T-helper 1 cell treated with Interleukin-12 subunit alpha and Interleukin-12 subunit beta and Interleukin-4 antibody, amounts not matched to agents 30 μg/mL and 1 μg/mL, for 36 hours (primary cell): ENCODE data around the gene LILRB1.
"Not testable (repeated sequence)": the region's sequence is repeated elsewhere in the genome, so short reads cannot be mapped to it uniquely, and the experiment has no call there.

Source experiments
- H3K27ac Mint-ChIP-seq: one replicate; pipeline ENCODE4 v1.8.0; 2021; ENCODE audit warnings: mild to moderate bottlenecking, mixed read lengths
- H3K27me3 Mint-ChIP-seq: one replicate; pipeline ENCODE4 v1.8.0; 2021; ENCODE audit warnings: low read depth, mixed read lengths
- H3K36me3 Mint-ChIP-seq: one replicate; pipeline ENCODE4 v1.8.0; 2021; ENCODE audit warnings: low read depth, mixed read lengths
- H3K4me1 Mint-ChIP-seq: one replicate; pipeline ENCODE4 v1.8.0; 2021; ENCODE audit warnings: low read depth, mixed read lengths
- H3K4me3 Mint-ChIP-seq: one replicate; pipeline ENCODE4 v1.8.0; 2021; ENCODE audit warnings: mild to moderate bottlenecking, moderate library complexity, mixed read lengths
- H3K9me3 Mint-ChIP-seq: one replicate; pipeline ENCODE4 v1.8.0; 2021; ENCODE audit warnings: mixed read lengths

LILRB1 gene

GRCh38 chr19:54612428-54612827 lies 17.9 kb upstream of the LILRB1 start:
- Mint-ChIP-seq H3K27ac (no peak overlapping the region), H3K9me3 (peaks cover 5% of the 10 kb centered on the region), H3K36me3 (no peaks in the 10 kb centered on the region), H3K4me1 (no peaks in the 10 kb centered on the region), H3K4me3 (no peak overlapping the region), H3K27me3 (peaks cover 8% of the 10 kb centered on the region)

- Mint-ChIP-seq H3K4me1 (no peaks in the 10 kb centered on the region), H3K9me3 (peaks cover 5% of the 10 kb centered on the region), H3K36me3 (no peaks in the 10 kb centered on the region), H3K27ac (no peak overlapping the region), H3K4me3 (no peak overlapping the region), H3K27me3 (peaks cover 8% of the 10 kb centered on the region)
These were observed 15.6 kb upstream of the LILRB1 start for GRCh38 chr19:54614726-54615125.

- no peaks in the 10 kb centered on the region for H3K4me1 Mint-ChIP-seq
- H3K9me3 Mint-ChIP-seq, result peaks cover 5% of the 10 kb centered on the region
- H3K27me3 Mint-ChIP-seq, result peaks cover 8% of the 10 kb centered on the region
- no peaks in the 10 kb centered on the region for H3K36me3 Mint-ChIP-seq
- no peak overlapping the region for H3K27ac Mint-ChIP-seq
- no peak overlapping the region for H3K4me3 Mint-ChIP-seq
These were observed 14.2 kb upstream of the LILRB1 start for GRCh38 chr19:54616057-54616456.

- Mint-ChIP-seq H3K36me3 (no peaks in the 10 kb centered on the region), H3K27ac (no peak overlapping the region), H3K27me3 (peaks cover 15% of the 10 kb centered on the region), H3K4me3 (no peak overlapping the region), H3K9me3 (peaks cover 5% of the 10 kb centered on the region), H3K4me1 (no peaks in the 10 kb centered on the region)
These were observed 13.3 kb upstream of the LILRB1 start for GRCh38 chr19:54616821-54617560.

GRCh38 chr19:54620464-54620863 lies 9.8 kb upstream of the LILRB1 start:
- Mint-ChIP-seq H3K4me1 (no peaks in the 10 kb centered on the region), H3K27ac (no peak overlapping the region), H3K4me3 (no peak overlapping the region), H3K36me3 (no peaks in the 10 kb centered on the region), H3K27me3 (peaks cover 13% of the 10 kb centered on the region), H3K9me3 (no peaks in the 10 kb centered on the region)

- Mint-ChIP-seq H3K4me3 (no peak overlapping the region), H3K4me1 (no peaks in the 10 kb centered on the region), H3K36me3 (no peaks in the 10 kb centered on the region), H3K9me3 (no peaks in the 10 kb centered on the region), H3K27me3 (peaks cover 11% of the 10 kb centered on the region), H3K27ac (no peak overlapping the region)
These were observed 7.9 kb upstream of the LILRB1 start for GRCh38 chr19:54622431-54622830.

GRCh38 chr19:54624234-54624633 lies 6.0 kb upstream of the LILRB1 start:
- not testable (repeated sequence) for H3K9me3 Mint-ChIP-seq, H3K4me1 Mint-ChIP-seq, H3K36me3 Mint-ChIP-seq

GRCh38 chr19:54624934-54625730 lies 5.2 kb upstream of the LILRB1 start:
- H3K4me3 Mint-ChIP-seq, H3K36me3 Mint-ChIP-seq, H3K9me3 Mint-ChIP-seq, H3K27ac Mint-ChIP-seq, H3K4me1 Mint-ChIP-seq: not testable (repeated sequence)
- peaks cover 11% of the 10 kb centered on the region for H3K27me3 Mint-ChIP-seq

More at GRCh38 chr19:54624234-54624633, 6.0 kb upstream of the LILRB1 start:
- not testable (repeated sequence) for H3K4me3 Mint-ChIP-seq, H3K27ac Mint-ChIP-seq
- H3K27me3 Mint-ChIP-seq, result peaks cover 11% of the 10 kb centered on the region

GRCh38 chr19:54626757-54627156 lies 3.5 kb upstream of the LILRB1 start:
- Mint-ChIP-seq H3K9me3 (no peaks in the 10 kb centered on the region), H3K27ac (no peak overlapping the region), H3K4me1 (peaks cover 3% of the 10 kb centered on the region), H3K27me3 (peaks cover 10% of the 10 kb centered on the region), H3K4me3 (no peak overlapping the region), H3K36me3 (no peaks in the 10 kb centered on the region)

- not testable (repeated sequence) for H3K4me1 Mint-ChIP-seq, H3K27ac Mint-ChIP-seq, H3K27me3 Mint-ChIP-seq, H3K4me3 Mint-ChIP-seq, H3K36me3 Mint-ChIP-seq, H3K9me3 Mint-ChIP-seq
These were observed 2.4 kb upstream of the LILRB1 start for GRCh38 chr19:54627912-54628311.

- Mint-ChIP-seq H3K4me3 (no peak overlapping the region), H3K9me3 (no peaks in the 10 kb centered on the region), H3K4me1 (peaks cover 3% of the 10 kb centered on the region), H3K27ac (no peak overlapping the region), H3K27me3 (peaks cover 7% of the 10 kb centered on the region), H3K36me3 (no peaks in the 10 kb centered on the region)
These were observed 498 bp downstream of the LILRB1 start for GRCh38 chr19:54630782-54631181.

GRCh38 chr19:54631489-54632337 lies 1.4 kb downstream of the LILRB1 start:
- H3K27me3 Mint-ChIP-seq, H3K4me1 Mint-ChIP-seq, H3K27ac Mint-ChIP-seq, H3K9me3 Mint-ChIP-seq, H3K36me3 Mint-ChIP-seq, H3K4me3 Mint-ChIP-seq: not testable (repeated sequence)

- not testable (repeated sequence) for H3K27ac Mint-ChIP-seq, H3K9me3 Mint-ChIP-seq, H3K36me3 Mint-ChIP-seq, H3K4me1 Mint-ChIP-seq, H3K4me3 Mint-ChIP-seq, H3K27me3 Mint-ChIP-seq
These were observed 2.2 kb downstream of the LILRB1 start for GRCh38 chr19:54632517-54632916.

- Mint-ChIP-seq H3K9me3 (no peaks in the 10 kb centered on the region), H3K4me3 (no peak overlapping the region), H3K27me3 (peaks cover 4% of the 10 kb centered on the region), H3K36me3 (no peaks in the 10 kb centered on the region), H3K27ac (no peak overlapping the region), H3K4me1 (peaks cover 3% of the 10 kb centered on the region)
These were observed 3.1 kb downstream of the LILRB1 start for GRCh38 chr19:54633401-54633800.

- not testable (repeated sequence) for H3K27ac Mint-ChIP-seq, H3K27me3 Mint-ChIP-seq, H3K4me1 Mint-ChIP-seq, H3K4me3 Mint-ChIP-seq, H3K36me3 Mint-ChIP-seq, H3K9me3 Mint-ChIP-seq
These were observed 5.8 kb downstream of the LILRB1 start for GRCh38 chr19:54636081-54636480.
